ENCODE data around the gene FAM89A. TPM values are rescaled to one million over a fixed set of nuclear protein-coding genes. Genes with fewer than 3 reads are reported as not detected.

FAM89A gene
- total RNA-seq, 1 experiment from 2014 or later = 3.1 TPM

GRCh38 chr1:230976825-230977747, 63.0 kb downstream of the FAM89A start:
- in situ Hi-C loops (cut with HindIII; ENCODE audit: low sequenced_read_pairs) = no loop called here
- no peak for DNase-seq (ENCODE audit: low spot score)

GRCh38 chr1:230976360-230976759, 63.7 kb downstream of the FAM89A start:
- no peak for DNase-seq (ENCODE audit: low spot score)
- in situ Hi-C loops (cut with HindIII; ENCODE audit: low sequenced_read_pairs) = no loop called here

- in situ Hi-C loops (cut with HindIII; ENCODE audit: low sequenced_read_pairs) = no loop called here
- no peak for DNase-seq (ENCODE audit: low spot score)
Observed at GRCh38 chr1:230975636-230976035, 64.4 kb downstream of the FAM89A start.

GRCh38 chr1:230972855-230973271, 67.2 kb downstream of the FAM89A start:
- in situ Hi-C loops (cut with HindIII; ENCODE audit: low sequenced_read_pairs) = no loop called here
- no peak for DNase-seq (ENCODE audit: low spot score)

GRCh38 chr1:230971771-230972170, 68.3 kb downstream of the FAM89A start:
- in situ Hi-C loops (cut with HindIII; ENCODE audit: low sequenced_read_pairs) = no loop called here

GRCh38 chr1:230970432-230970831, 69.6 kb downstream of the FAM89A start:
- no peak for DNase-seq (ENCODE audit: low spot score)
- in situ Hi-C loops (cut with HindIII; ENCODE audit: low sequenced_read_pairs) = no loop called here

More at GRCh38 chr1:230971771-230972170, 68.3 kb downstream of the FAM89A start:
- no peak for DNase-seq (ENCODE audit: low spot score)

Other genes with a start within 250 kb of the FAM89A start
- gene C1orf198, start 171.7 kb downstream of the FAM89A start, total RNA-seq (2014; rRNA removed; shearing (Covaris generic)) = 22.6 and 35.6 TPM in 2 replicates
- gene TTC13, start 61.4 kb downstream of the FAM89A start, total RNA-seq (2014; rRNA removed; shearing (Covaris generic)) = 3.5 and 14.8 TPM in 2 replicates
- 12.2 and 13.5 TPM in 2 replicates for gene ARV1, start 61.2 kb downstream of the FAM89A start, total RNA-seq (2014; rRNA removed; shearing (Covaris generic))
- gene TRIM67, start 121.8 kb upstream of the FAM89A start, total RNA-seq (2014; rRNA removed; shearing (Covaris generic)) = not detected in 2 replicates
- 77.1 and 81.0 TPM in 2 replicates for gene GNPAT, start 201.0 kb upstream of the FAM89A start, total RNA-seq (2014; rRNA removed; shearing (Covaris generic))

Data from G401 (cell line).